Measurements from ENCODE around the gene AGAP2. TPM values are rescaled to one million over a fixed set of nuclear protein-coding genes. Genes with fewer than 3 reads are reported as not detected.

AGAP2 gene
- total and polyA plus RNA-seq, 12 donors: 0.50 to 8.1 (median 2.1) TPM

GRCh38 chr12:57740656-57741412, 2.3 kb upstream of the AGAP2 start:
- WGBS, 4 donors: 60 to 70% (median 66%) methylated on average over 5 of the region's 5 CpGs
- TF ChIP-seq POLR2A (IDR thresholded peaks at IDR 0.05) (no peak), CTCF (IDR thresholded peaks at IDR 0.05) (no peak)
- no peaks in the 10 kb centered on the region for H3K9me3 ChIP-seq (replicated peaks in 1 of 3)
- intact Hi-C loops (cut with DNase I): no loop called here
- DNase-seq: no peak
- H3K4me1 ChIP-seq (replicated peaks in 1 of 2): peaks cover 20 to 30% of the 10 kb centered on the region in 2 donors
- no peak overlapping the region for H3K27ac ChIP-seq
- peaks cover 35% of the 10 kb centered on the region for H3K27me3 ChIP-seq
- no peaks in the 10 kb centered on the region for H3K36me3 ChIP-seq (replicated peaks in 1 of 2)
- no peak overlapping the region for H3K4me3 ChIP-seq

- DNase-seq: no peak
- Histone ChIP-seq H3K4me3 (no peak overlapping the region), H3K36me3 (replicated peaks in 1 of 2) (no peaks in the 10 kb centered on the region), H3K9me3 (replicated peaks in 1 of 3) (no peaks in the 10 kb centered on the region), H3K4me1 (replicated peaks in 1 of 2) (peaks cover 14 to 25% of the 10 kb centered on the region in 2 donors), H3K27me3 (peaks cover 41% of the 10 kb centered on the region), H3K27ac (no peak overlapping the region)
- 27 to 42% (median 37%) methylated on average over 3 to 10 of the region's 10 CpGs for WGBS, 4 donors
- intact Hi-C loops (cut with DNase I): no loop called here
- TF ChIP-seq CTCF (IDR thresholded peaks at IDR 0.05) (no peak), POLR2A (IDR thresholded peaks at IDR 0.05) (no peak)
Measured at GRCh38 chr12:57739914-57740538, 1.5 kb upstream of the AGAP2 start.

- TF ChIP-seq POLR2A (IDR thresholded peaks at IDR 0.05) (no peak), CTCF (IDR thresholded peaks at IDR 0.05) (no peak)
- 25 to 32% (median 29%) methylated on average over 7 of the region's 7 CpGs for WGBS, 4 donors
- Histone ChIP-seq H3K27me3 (peaks cover 44% of the 10 kb centered on the region), H3K4me3 (no peak overlapping the region), H3K27ac (no peak overlapping the region), H3K36me3 (replicated peaks in 1 of 2) (no peaks in the 10 kb centered on the region), H3K9me3 (replicated peaks in 1 of 3) (no peaks in the 10 kb centered on the region), H3K4me1 (replicated peaks in 1 of 2) (peaks cover 14 to 25% of the 10 kb centered on the region in 2 donors)
- DNase-seq: no peak
- intact Hi-C loops (cut with DNase I): no loop called here
Measured at GRCh38 chr12:57739387-57739786, 845 bp upstream of the AGAP2 start.

- TF ChIP-seq CTCF (IDR thresholded peaks at IDR 0.05): no peak
- TF ChIP-seq POLR2A (IDR thresholded peaks at IDR 0.05): no peak
- no peaks in the 10 kb centered on the region for H3K9me3 ChIP-seq (replicated peaks in 1 of 3)
- peaks cover 48% of the 10 kb centered on the region for H3K27me3 ChIP-seq
- peak in 1 of 7 donors; percentile 35 for DNase-seq
- no peaks in the 10 kb centered on the region for H3K36me3 ChIP-seq (replicated peaks in 1 of 2)
- 21 to 58% (median 24%) methylated on average over 10 to 108 of the region's 110 CpGs; no CpG with 5 or more reads in 1 of the 4 donors for WGBS, 4 donors
- no peak overlapping the region for H3K27ac ChIP-seq
- H3K4me3 ChIP-seq: peak overlapping the region in 1 of 4 donors; percentile 36
- H3K4me1 ChIP-seq (replicated peaks in 1 of 2): peaks cover 14 to 25% of the 10 kb centered on the region in 2 donors
- intact Hi-C loops (cut with DNase I): no loop called here
Measured at GRCh38 chr12:57737467-57738460, 778 bp downstream of the AGAP2 start.
